Measurements from ENCODE around the gene FAM180B. TPM values are rescaled to one million over a fixed set of nuclear protein-coding genes. Genes with fewer than 3 reads are reported as not detected.

Gene FAM180B
- total and polyA plus RNA-seq, 2 of the 8 experiments (the other 6 are each of a cell fraction or from before 2014, with no cell fraction given), result 0.09 TPM; not detected in 1

- Histone ChIP-seq H3K4me2 (ENCODE audit: insufficient read depth in 1 of 2, low read depth in 2 of 2, low read length in 2 of 2) (no peak overlapping the region), H3K79me1 (ENCODE audit: low read depth, low read length) (no peaks in the 10 kb centered on the region), H3K56ac (replicated peaks; ENCODE audit: insufficient read length, low read depth, low read length) (no peak overlapping the region), H2BK15ac (ENCODE audit: low read length) (no peak overlapping the region), H4K5ac (ENCODE audit: insufficient read length, low read depth, low read length) (no peak overlapping the region), H3K4ac (replicated peaks; ENCODE audit: insufficient read length, low read depth, low read length) (no peak overlapping the region), H2BK120ac (replicated peaks; ENCODE audit: low read depth, low read length) (no peak overlapping the region), H2BK5ac (ENCODE audit: low read depth, low read length) (no peak overlapping the region), H3K23me2 (ENCODE audit: low read depth, low read length) (peaks cover 2% of the 10 kb centered on the region; the same call in 1 of the 2 replicates), H4K20me1 (replicated peaks in 1 of 2; ENCODE audit: control insufficient read depth in 1 of 2, insufficient read depth in 2 of 2, low read length in 2 of 2) (no peaks in the 10 kb centered on the region), H3K9me3 (ENCODE audit: insufficient read depth in 2 of 2, low read depth in 1 of 2, low read length in 1 of 2) (no peaks in the 10 kb centered on the region), H3K4me1 (replicated peaks in 1 of 4; ENCODE audit: control insufficient read depth in 3 of 4, insufficient read depth in 4 of 4, low read length in 3 of 4) (peaks cover 3 to 8% (median 4%) of the 10 kb centered on the region in 4 experiments; a peak in 6 of 7 replicates), H2BK20ac (ENCODE audit: low read length) (no peak overlapping the region), H2AK5ac (ENCODE audit: low read depth, low read length) (no peak overlapping the region), H3K18ac (ENCODE audit: extremely low read depth, low read length) (no peak overlapping the region), H3K79me2 (ENCODE audit: control insufficient read depth in 1 of 2, insufficient read depth in 2 of 2, low read length in 2 of 2) (no peaks in the 10 kb centered on the region), H3K4me3 (ENCODE audit: extremely low read depth in 1 of 4, insufficient read depth in 2 of 4, low read depth in 3 of 4, low read length in 4 of 4) (no peak overlapping the region), H3K27ac (ENCODE audit: low read depth, low read length) (no peak overlapping the region), H4K8ac (ENCODE audit: extremely low read depth, insufficient read depth, low read length) (no peak overlapping the region), H3K23ac (ENCODE audit: insufficient read length) (no peak overlapping the region), H4K91ac (replicated peaks; ENCODE audit: insufficient read length, low read length) (no peak overlapping the region), H3K14ac (ENCODE audit: insufficient read length) (no peak overlapping the region), H2AFZ (ENCODE audit: low read length) (no peak overlapping the region), H2BK12ac (ENCODE audit: low read depth, low read length) (no peak overlapping the region), H3K27me3 (replicated peaks in 1 of 4; ENCODE audit: control insufficient read depth in 3 of 4, extremely low read depth in 1 of 4, insufficient read depth in 3 of 4, low read length in 3 of 4) (peaks cover 0 to 32% (median 26%) of the 10 kb centered on the region in 4 experiments; a peak in 6 of 7 replicates), H3K9ac (replicated peaks in 1 of 4; ENCODE audit: extremely low read depth in 1 of 4, low read depth in 3 of 4, low read length in 3 of 4) (no peak overlapping the region), H3K36me3 (ENCODE audit: control insufficient read depth in 2 of 4, insufficient read depth in 4 of 4, low read length in 3 of 4) (no peaks in the 10 kb centered on the region)
- no peak for TF ChIP-seq ASH2L (IDR thresholded peaks at IDR 0.05; ENCODE audit: low read length)
- TF ChIP-seq SP1 (IDR thresholded peaks at IDR 0.05; ENCODE audit: low read depth, low read length), result no peak
- TF ChIP-seq, protein P1, sequence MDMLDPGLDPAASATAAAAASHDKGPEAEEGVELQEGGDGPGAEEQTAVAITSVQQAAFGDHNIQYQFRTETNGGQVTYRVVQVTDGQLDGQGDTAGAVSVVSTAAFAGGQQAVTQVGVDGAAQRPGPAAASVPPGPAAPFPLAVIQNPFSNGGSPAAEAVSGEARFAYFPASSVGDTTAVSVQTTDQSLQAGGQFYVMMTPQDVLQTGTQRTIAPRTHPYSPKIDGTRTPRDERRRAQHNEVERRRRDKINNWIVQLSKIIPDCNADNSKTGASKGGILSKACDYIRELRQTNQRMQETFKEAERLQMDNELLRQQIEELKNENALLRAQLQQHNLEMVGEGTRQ (IDR thresholded peaks at IDR 0.05; ENCODE audit: low read length), result no peak
- DNase-seq (ENCODE audit: low read depth in 1 of 2, low spot score in 2 of 2) (no peak), FAIRE-seq (no peak)
- POLR2A ChIA-PET (ENCODE audit: partially characterized antibody), result interaction anchor here (1.1 to 5.1 kb wide), 4 partner anchors 10 to 25 kb away, joined by 3 to 42 read pairs (median 8); partner anchors contain the start of genes FAM180B, KBTBD4 and NDUFS3
- WGBS, 2 experiments (ENCODE audit: extremely low coverage in 1 of 2, insufficient coverage in 1 of 2, insufficient read length in 1 of 2, insufficient replicate concordance in 2 of 2, low coverage in 1 of 2, low lambda C conversion rate in 2 of 2, missing lambda C conversion rate in 1 of 2), result 88% methylated on average over 1 of the region's 1 CpG; no CpG with 5 or more reads in 1 of the 2 experiments
- CTCF ChIA-PET (ENCODE audit: partially characterized antibody), result interaction anchor here (0.6 to 2.6 kb wide), 5 partner anchors 10 to 30 kb away, joined by 3 to 9 read pairs (median 6); partner anchors contain the start of gene FAM180B
These were observed 9.5 kb downstream of the FAM180B start for GRCh38 chr11:47595967-47596366.
